Osteocyte (in vitro differentiated cells): ENCODE measurements around the gene VAV1. TPM values are rescaled to one million over a fixed set of nuclear protein-coding genes. Genes with fewer than 3 reads are reported as not detected.
"Not testable (repeated sequence)": the region's sequence is repeated elsewhere in the genome, so short reads cannot be mapped to it uniquely, and the experiment has no call there.

ENCODE experiments used
- DNase-seq: peaks from one replicate; pipeline ENCODE4 v3.0.0; 2021; ENCODE audit warnings: mixed read lengths; ENCODE audit not compliant: unreplicated experiment; ENCODE audit errors: extremely low spot score
- H3K27ac Mint-ChIP-seq: one replicate; pipeline ENCODE4 v1.8.0; 2021; ENCODE audit warnings: mild to moderate bottlenecking, mixed read lengths; ENCODE audit not compliant: unreplicated experiment
- H3K27me3 Mint-ChIP-seq: one replicate; pipeline ENCODE4 v1.8.0; 2021; ENCODE audit warnings: mixed read lengths; ENCODE audit not compliant: unreplicated experiment
- H3K36me3 Mint-ChIP-seq: one replicate; pipeline ENCODE4 v1.8.0; 2021; ENCODE audit warnings: mixed read lengths; ENCODE audit not compliant: unreplicated experiment
- H3K4me1 Mint-ChIP-seq: one replicate; pipeline ENCODE4 v1.8.0; 2021; ENCODE audit warnings: mixed read lengths; ENCODE audit not compliant: unreplicated experiment
- H3K4me3 Mint-ChIP-seq: one replicate; pipeline ENCODE4 v1.8.0; 2021; ENCODE audit warnings: mild to moderate bottlenecking, moderate library complexity, mixed read lengths; ENCODE audit not compliant: unreplicated experiment
- H3K9me3 Mint-ChIP-seq: one replicate; pipeline ENCODE4 v1.8.0; 2021; ENCODE audit warnings: mixed read lengths; ENCODE audit not compliant: unreplicated experiment
- total RNA-seq: library from RNA; stranded (reverse); gene quantifications from 2 replicates; pipeline ENCODE4 v1.2.1, GENCODE V29; 2021
- TF ChIP-seq, protein P1 (sequence below): fragments of 200-600 bp; sonication (generic); IDR thresholded peaks from 2 replicates; pipeline ENCODE4 v1.5.0; 2021; ENCODE audit warnings: antibody characterized with exemption, mild to moderate bottlenecking, moderate library complexity

Gene VAV1
- total RNA-seq, 1 donor from 2014 or later: not detected

- Mint-ChIP-seq H3K9me3 (no peaks in the 10 kb centered on the region), H3K27ac (no peak overlapping the region), H3K27me3 (peaks cover 2% of the 10 kb centered on the region), H3K4me3 (no peak overlapping the region), H3K4me1 (peaks cover 7% of the 10 kb centered on the region), H3K36me3 (no peaks in the 10 kb centered on the region)
- DNase-seq: no peak
- TF ChIP-seq, protein P1, sequence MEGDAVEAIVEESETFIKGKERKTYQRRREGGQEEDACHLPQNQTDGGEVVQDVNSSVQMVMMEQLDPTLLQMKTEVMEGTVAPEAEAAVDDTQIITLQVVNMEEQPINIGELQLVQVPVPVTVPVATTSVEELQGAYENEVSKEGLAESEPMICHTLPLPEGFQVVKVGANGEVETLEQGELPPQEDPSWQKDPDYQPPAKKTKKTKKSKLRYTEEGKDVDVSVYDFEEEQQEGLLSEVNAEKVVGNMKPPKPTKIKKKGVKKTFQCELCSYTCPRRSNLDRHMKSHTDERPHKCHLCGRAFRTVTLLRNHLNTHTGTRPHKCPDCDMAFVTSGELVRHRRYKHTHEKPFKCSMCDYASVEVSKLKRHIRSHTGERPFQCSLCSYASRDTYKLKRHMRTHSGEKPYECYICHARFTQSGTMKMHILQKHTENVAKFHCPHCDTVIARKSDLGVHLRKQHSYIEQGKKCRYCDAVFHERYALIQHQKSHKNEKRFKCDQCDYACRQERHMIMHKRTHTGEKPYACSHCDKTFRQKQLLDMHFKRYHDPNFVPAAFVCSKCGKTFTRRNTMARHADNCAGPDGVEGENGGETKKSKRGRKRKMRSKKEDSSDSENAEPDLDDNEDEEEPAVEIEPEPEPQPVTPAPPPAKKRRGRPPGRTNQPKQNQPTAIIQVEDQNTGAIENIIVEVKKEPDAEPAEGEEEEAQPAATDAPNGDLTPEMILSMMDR: no peak
Measured at GRCh38 chr19:6761053-6761676, 11.3 kb upstream of the VAV1 start.

DNA sequence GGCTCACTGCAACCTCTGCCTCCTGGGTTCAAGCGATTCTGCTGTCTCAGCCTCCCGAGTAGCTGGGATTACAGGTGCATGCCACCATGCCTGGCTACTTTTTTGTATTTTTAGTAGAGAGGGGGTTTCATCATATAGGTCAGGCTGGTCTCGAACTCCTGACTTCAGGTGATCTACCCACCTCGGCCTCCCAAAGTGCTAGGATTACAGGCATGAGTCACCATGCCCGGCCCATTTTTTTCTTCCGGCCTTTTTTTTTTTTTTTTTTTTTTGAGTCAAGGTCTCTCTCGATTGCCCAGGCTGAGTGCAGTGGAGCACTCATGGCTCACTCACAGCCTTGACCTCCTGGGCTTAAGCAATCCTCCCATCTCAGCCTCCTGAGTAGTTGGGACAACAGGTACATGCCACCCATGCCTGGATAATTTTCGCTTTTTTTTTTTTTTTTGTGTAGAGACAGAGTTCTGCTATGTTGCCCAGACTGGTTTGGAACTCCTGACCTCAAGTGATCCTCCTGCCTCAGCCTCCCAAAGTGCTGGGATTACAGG is 10.2 kb upstream of the VAV1 start:
- not testable (repeated sequence) for H3K36me3 Mint-ChIP-seq, H3K9me3 Mint-ChIP-seq, DNase-seq, H3K4me3 Mint-ChIP-seq, H3K27ac Mint-ChIP-seq
- peaks cover 11% of the 10 kb centered on the region for H3K27me3 Mint-ChIP-seq
- H3K4me1 Mint-ChIP-seq: peaks cover 18% of the 10 kb centered on the region

- TF ChIP-seq, protein P1: no peak
- DNase-seq: no peak
- H3K4me3 Mint-ChIP-seq: no peak overlapping the region
- no peaks in the 10 kb centered on the region for H3K36me3 Mint-ChIP-seq
- H3K4me1 Mint-ChIP-seq: peaks cover 21% of the 10 kb centered on the region
- peaks cover 16% of the 10 kb centered on the region for H3K27me3 Mint-ChIP-seq
- no peak overlapping the region for H3K27ac Mint-ChIP-seq
- no peaks in the 10 kb centered on the region for H3K9me3 Mint-ChIP-seq
Measured at GRCh38 chr19:6765738-6766356, 6.7 kb upstream of the VAV1 start.

- Mint-ChIP-seq H3K4me3 (peak overlapping the region; percentile 46), H3K36me3 (no peaks in the 10 kb centered on the region), H3K9me3 (no peaks in the 10 kb centered on the region), H3K4me1 (peaks cover 21% of the 10 kb centered on the region), H3K27ac (no peak overlapping the region), H3K27me3 (peaks cover 16% of the 10 kb centered on the region)
- DNase-seq: no peak
- TF ChIP-seq, protein P1: no peak
Measured at GRCh38 chr19:6766357-6767080, 6.0 kb upstream of the VAV1 start.

DNA sequence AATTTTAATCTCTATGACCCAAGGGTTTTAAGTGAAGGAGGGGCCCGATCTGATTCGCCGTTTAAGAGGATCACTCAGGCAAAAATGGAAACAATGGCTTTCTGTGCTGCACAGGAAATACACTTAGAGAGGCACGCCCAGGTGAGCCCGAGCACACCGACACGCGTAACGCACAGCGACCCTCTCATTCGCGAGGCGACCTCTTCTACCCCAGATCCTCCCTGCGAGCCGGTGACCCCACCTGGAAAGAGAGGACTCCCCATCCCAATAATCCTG is 5.5 kb upstream of the VAV1 start:
- no peak overlapping the region for H3K27ac Mint-ChIP-seq
- H3K9me3 Mint-ChIP-seq: no peaks in the 10 kb centered on the region
- H3K36me3 Mint-ChIP-seq: no peaks in the 10 kb centered on the region
- no peak for DNase-seq
- H3K27me3 Mint-ChIP-seq: peaks cover 16% of the 10 kb centered on the region
- peaks cover 21% of the 10 kb centered on the region for H3K4me1 Mint-ChIP-seq
- peak overlapping the region; percentile 46 for H3K4me3 Mint-ChIP-seq
- TF ChIP-seq, protein P1: no peak
